Neural progenitor cell (in vitro differentiated cells): ENCODE data around the gene PRSS36.

ENCODE experiments used
- CTCF ChIP-seq: fragments of 200-600 bp; sonication (generic); IDR thresholded peaks from 2 replicates; pipeline ENCODE4 v1.5.1; 2017; ENCODE audit warnings: antibody characterized with exemption, mild to moderate bottlenecking
- EZH2 ChIP-seq: fragments of 200-600 bp; sonication (generic); IDR thresholded peaks from 2 replicates; pipeline ENCODE4 v1.6.1; 2017; ENCODE audit warnings: antibody characterized with exemption, mild to moderate bottlenecking, moderate library complexity

GRCh38 chr16:31179747-31180459, 30.0 kb upstream of the PRSS36 start, which contains the start of gene FUS:
- TF ChIP-seq CTCF = no peak
- no peak for TF ChIP-seq EZH2
